Stimulated activated CD8-positive, alpha-beta memory T cell treated with anti-CD3 and anti-CD28 coated beads, Interleukin-12 subunit alpha, Interleukin-12 subunit beta, amount 100 ng/mL, for 1 hour (primary cell): ENCODE data around the gene IKBKG.
"Not testable (repeated sequence)": the region's sequence is repeated elsewhere in the genome, so short reads cannot be mapped to it uniquely, and the experiment has no call there.

Experiments
- DNase-seq: peaks from one replicate; pipeline ENCODE4 v3.0.0-alpha.2; 2020; ENCODE audit warnings: low read depth

Gene IKBKG

DNA sequence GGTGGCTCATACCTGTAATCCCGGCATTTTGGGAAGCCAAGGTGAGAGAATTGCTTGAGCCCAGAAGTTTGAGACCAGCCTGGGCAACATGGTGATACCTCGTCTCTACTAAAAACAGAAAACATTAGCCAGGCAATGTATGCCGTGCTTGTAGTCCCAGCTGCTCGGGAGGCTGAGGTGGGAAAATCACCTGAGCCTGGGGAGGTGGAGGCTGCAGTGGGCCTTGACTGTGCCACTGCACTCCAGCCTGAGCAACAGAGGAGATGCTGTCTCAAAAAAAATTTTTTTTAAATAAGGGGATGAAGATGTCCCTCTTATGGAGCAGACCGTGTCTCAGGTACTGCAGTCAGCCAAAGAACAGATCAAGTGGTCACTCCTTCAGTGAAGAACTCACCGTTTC lies 58.1 kb downstream of the IKBKG start:
- DNase-seq = no peak

DNA sequence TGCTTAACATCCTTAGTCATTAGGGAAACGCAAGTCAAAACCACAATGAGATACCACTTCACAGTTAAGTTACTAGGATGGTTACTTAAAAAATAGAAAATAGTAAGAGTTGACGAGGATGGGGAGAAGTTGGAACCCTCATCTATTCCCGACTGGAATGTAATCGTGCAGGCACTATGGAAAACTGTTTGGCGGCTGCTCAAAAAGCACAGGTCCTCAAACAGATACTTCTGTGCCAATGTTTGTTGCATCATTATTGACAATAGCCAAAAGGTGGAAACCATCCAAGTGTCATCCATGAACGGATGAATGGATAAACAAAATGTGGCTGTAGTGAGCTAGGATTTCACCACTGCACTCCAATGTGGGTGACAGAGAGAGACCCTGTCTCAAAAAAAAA lies 60.0 kb downstream of the IKBKG start:
- no peak for DNase-seq

DNA sequence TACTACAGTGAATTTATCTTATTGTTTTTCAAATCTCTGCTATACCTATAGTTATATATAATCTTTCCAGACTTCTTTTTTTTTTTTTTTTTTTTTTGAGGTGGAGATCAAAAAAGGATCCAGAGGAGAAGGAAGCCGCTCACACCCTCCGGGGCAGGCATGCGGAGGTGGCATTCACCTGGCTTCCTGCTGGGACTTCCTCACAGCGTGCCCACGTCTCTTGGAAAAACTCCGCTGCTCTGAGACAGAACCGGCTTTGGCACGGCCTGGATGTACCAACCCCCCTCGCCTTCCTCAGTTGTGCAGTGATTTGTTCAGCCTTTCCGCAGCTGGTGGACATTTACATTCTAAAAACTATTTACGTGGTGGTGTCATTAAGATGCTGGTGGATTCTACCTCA lies 60.6 kb downstream of the IKBKG start:
- not testable (repeated sequence) for DNase-seq

DNA sequence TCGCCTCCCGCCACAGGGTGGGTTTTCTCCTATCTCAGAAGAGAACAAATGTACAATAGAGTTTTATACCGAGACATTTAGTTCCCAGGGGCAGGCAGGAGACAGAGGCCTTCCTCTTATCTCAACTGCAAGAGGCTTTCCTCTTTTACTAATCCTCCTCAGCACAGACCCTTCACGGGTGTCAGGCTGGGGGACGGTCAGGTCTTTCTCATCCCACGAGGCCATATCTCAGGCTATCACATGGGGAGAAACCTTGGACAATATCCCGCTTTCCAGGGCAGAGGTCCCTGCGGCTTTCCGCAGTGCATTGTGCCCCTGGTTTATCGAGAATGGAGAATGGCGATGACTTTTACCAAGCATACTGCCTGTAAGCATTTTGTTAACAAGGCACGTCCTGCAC lies 61.4 kb downstream of the IKBKG start:
- DNase-seq = not testable (repeated sequence)

DNA sequence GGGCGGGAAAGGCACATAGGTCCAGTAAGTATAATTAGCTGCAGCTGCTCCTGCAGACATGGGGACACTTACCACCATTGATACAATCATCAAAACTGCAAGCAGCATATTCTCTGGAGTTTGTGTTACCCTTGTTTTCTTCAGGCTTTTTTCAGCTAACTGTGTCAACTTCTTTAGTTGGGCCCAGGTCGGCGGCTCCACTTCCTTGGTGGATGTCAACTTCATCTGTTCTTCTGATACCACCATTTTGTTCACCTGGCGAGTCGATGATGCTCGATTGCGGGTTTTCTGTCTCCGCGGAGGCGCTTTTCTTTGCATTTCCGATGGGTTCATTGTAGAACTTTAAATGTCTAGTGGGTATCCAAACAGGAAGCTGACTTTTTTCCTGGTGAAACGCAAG lies 63.7 kb downstream of the IKBKG start:
- DNase-seq = not testable (repeated sequence)

DNA sequence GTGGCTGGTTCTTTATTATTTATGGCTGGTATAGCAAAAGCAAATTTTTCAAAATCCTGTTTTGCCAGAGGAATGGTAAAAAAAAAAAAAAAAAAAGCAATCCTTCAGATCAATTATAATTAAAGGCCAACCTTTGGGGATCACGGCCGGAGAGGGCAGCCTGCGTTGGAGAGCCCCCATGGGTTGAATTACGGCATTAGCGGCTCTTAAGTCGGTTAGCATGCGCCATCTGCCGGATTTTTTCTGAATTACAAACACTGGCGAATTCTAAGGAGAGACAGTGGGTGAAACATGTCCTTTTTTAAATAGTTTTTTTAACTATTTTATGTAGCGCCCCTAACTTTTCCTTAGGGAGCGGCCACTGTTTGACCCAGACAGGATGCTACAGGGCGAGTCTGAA lies 66.2 kb downstream of the IKBKG start:
- DNase-seq = not testable (repeated sequence)
